Caki2 (cell line): ENCODE results near the gene OR2Y1. TPM values are rescaled to one million over a fixed set of nuclear protein-coding genes. Genes with fewer than 3 reads are reported as not detected.

Source experiments
- DNase-seq: peaks from one replicate; pipeline ENCODE4 v3.0.0-alpha.2; 2015; ENCODE audit warnings: low read depth
- in situ Hi-C: cut with HindIII; loops from 2 replicates; pipeline ENCODE4 v1.10.0; 2016; ENCODE audit warnings: low sequenced_read_pairs, low pct_unique_long_range_greater_than_20kb, mixed read lengths
- total RNA-seq: library from RNA; depleted of rRNA; stranded (reverse); fragments of >200 nt; shearing (Covaris generic); gene quantifications from 2 replicates; pipeline ENCODE4 v1.2.3, GENCODE V29; 2014; ENCODE audit warnings: low replicate concordance; rRNA removed

The OR2Y1 gene
- total RNA-seq, 1 experiment from 2014 or later: not detected

DNA sequence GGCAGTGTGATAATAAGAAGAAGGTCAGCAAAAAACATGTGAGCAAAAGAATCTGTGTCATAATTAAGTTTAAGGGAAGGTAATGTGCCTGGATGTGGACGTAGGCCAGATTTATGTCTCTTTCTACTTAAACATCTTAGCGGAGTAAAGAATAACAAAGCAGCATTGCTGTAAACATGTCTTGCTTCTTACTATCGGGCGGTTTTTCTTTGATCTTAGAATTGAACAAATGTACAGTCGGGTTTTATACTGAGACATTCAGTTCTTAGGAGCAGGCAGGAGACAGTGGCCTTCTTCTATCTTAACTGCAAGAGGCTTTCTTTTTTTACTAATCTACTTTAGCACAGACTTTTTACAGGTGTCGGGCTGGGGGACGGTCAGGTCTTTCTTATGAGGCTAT lies 50.1 kb downstream of the OR2Y1 start:
- DNase-seq: no peak
- in situ Hi-C loops: no loop called here

Other genes starting within 250 kb of the OR2Y1 start
- gene CNOT6, start 245.7 kb downstream of the OR2Y1 start, total RNA-seq: 5.7 and 7.6 TPM in 2 replicates
- gene SCGB3A1, start 148.6 kb downstream of the OR2Y1 start, total RNA-seq: not detected in 2 replicates
- 2.3 TPM in 1 of 2 replicates, not detected in the other for gene FLT4, start 90.5 kb downstream of the OR2Y1 start, total RNA-seq
- 155 and 157 TPM in 2 replicates for gene MGAT1, start 62.7 kb upstream of the OR2Y1 start, total RNA-seq
- gene ZFP62, start 121.2 kb upstream of the OR2Y1 start, total RNA-seq: 6.7 and 9.8 TPM in 2 replicates
- gene BTNL8, start 159.1 kb upstream of the OR2Y1 start, total RNA-seq: not detected in 2 replicates
- not detected in 2 replicates for gene BTNL3, start 248.8 kb upstream of the OR2Y1 start, total RNA-seq